ENCODE measurements around the gene TMEM100.

The TMEM100 gene

DNA sequence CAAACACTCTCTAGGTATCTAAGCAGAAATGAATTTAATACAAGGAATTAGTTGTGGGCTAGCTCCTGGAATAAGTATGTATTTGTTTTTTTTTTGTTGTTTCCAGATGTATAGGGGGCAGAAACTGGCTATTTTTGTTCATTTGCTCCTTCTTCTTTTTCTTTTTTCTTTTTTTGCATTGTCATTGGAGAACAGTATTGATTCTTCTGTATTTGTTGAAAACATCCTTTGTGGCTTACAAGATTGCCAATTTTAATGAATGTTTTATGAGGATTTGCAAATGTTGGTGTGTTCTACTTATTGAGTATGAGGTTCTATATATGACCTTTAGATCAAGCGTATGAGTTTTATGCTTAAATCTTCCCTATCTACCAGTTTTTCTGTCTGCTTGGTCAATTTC, 22.6 kb upstream of the TMEM100 start:
- DNase-seq (ENCODE audit: low read depth in 2 of 3, low spot score in 2 of 3) = no peak

- no peak for DNase-seq (ENCODE audit: low read depth in 2 of 3, low spot score in 2 of 3)
Observed at GRCh38 chr17:55743103-55743679, 20.5 kb upstream of the TMEM100 start.

- DNase-seq (ENCODE audit: low read depth in 2 of 3, low spot score in 2 of 3) = no peak
Observed at GRCh38 chr17:55742272-55743102, 19.8 kb upstream of the TMEM100 start.

- DNase-seq (ENCODE audit: low read depth in 2 of 3, low spot score in 2 of 3) = no peak
Observed at GRCh38 chr17:55741356-55741700, 18.7 kb upstream of the TMEM100 start.

DNA sequence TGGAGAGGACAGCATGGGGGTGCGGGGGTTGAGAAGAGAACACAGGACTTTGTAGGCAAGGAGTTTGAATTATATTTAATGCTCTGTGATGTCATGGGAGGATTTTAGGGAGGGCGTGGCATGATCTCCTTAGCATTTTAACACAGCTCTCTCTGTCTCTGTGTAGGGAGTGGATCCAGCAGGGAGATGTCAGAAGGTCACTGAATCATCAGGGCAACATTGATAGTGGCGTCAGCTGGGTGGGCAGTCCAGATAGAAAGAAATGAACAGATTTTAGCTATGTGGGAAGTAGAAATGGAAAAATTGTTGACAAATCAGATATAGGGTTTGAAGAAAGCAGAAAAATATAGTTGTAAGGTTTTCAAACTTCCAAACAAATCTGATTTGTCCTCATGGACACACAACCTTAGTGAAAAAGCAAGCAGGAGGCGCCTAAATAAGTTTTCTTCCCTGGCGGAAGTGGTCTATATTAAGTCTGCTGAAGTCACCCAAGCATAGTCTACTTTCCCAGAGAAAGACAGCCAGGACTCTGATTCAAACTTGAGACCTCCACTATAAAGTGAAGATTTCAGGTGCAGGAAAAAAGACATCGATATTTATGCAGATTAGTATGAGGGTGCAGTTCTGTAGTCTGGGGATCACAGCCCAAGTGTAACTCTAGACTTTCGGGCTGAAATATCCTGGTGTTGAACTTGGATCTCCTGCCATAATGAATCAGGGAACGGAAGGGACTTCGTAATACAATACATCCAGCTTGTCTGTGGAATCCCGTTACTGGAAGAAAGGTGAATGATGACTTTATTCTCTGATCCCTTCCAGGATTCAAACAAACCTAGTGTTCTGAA, 18.1 kb upstream of the TMEM100 start:
- no peak for DNase-seq (ENCODE audit: low read depth in 2 of 3, low spot score in 2 of 3)

DNA sequence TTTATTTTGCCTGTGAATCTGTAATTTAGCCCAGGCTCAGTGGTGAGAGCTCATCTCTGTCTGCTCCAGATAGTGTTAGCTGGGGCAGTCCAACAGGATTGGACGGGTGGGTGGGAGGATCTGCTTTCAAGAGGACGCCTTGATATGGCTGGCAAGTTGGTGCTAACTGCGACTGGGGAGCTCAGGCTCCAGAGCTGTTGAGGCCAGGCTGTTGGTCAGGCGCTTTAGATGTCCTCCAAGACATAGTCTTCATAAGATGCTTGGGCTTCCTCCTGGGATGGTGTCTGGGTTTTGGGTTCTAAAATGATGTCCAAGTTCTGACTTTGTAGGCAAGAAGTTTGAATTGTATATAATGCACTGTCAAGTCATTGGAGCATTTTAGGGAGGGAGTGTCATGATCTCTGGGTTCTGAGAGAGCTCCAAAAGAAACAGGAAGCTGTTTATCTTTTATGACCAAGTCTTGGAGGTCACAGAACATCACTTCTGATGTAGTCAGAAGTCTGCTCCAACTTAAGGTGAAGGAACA, 15.4 kb upstream of the TMEM100 start:
- no peak for DNase-seq (ENCODE audit: low read depth in 2 of 3, low spot score in 2 of 3)

DNA sequence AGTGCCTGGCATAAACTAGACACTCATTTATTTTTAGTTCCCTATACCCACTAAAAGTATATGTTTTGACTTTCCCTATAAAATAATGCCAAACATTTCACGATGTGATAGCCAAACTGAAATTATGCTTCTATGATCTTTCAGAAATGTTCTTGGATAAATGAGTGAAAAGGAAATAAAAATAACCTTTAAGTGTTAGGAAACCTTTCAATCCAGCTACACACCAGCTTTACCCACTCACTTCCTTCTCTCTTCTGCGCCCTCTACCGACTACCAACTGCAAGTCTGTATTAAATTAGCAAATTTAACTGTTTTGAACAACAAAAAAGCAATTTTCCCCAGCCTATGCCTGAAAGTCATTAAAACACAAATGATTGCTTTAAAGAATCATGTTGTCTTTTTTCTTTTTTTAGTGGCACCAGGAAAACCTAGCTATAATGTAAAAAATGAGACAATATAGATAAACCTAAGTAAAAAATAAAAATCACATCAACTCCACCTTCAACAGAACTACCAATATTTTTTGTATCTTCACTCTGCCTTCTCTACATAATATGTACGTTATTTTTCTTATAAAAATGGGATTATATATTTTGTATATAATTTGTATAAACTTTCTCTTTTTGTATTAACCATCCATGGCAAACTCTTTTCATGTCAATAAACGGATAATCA, 13.2 kb upstream of the TMEM100 start:
- no peak for DNase-seq (ENCODE audit: low read depth in 2 of 3, low spot score in 2 of 3)

- no peak for DNase-seq (ENCODE audit: low read depth in 2 of 3, low spot score in 2 of 3)
Observed at GRCh38 chr17:55734128-55734781, 11.6 kb upstream of the TMEM100 start.

- no peak for DNase-seq (ENCODE audit: low read depth in 2 of 3, low spot score in 2 of 3)
Observed at GRCh38 chr17:55731586-55732250, 9.1 kb upstream of the TMEM100 start.

DNA sequence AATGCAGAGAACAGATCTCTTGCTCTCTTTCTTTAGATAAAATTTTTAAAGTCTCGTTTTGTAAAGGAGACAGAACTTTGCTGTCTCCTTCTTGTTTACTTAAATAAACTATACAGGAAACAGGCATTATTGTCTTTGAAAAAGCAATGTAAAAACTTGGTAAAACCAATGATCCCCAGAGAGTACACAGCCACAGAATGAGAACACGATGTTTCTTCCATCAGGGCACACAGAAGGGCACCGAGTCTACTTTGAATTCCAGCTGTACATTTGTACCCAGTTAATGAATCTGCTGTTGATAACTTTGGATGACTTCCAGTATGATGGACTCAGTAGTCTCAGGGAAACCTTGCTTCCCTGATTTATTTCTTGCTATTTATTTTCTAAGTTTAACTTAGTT, 8.1 kb upstream of the TMEM100 start:
- DNase-seq (ENCODE audit: low read depth in 2 of 3, low spot score in 2 of 3) = no peak

DNA sequence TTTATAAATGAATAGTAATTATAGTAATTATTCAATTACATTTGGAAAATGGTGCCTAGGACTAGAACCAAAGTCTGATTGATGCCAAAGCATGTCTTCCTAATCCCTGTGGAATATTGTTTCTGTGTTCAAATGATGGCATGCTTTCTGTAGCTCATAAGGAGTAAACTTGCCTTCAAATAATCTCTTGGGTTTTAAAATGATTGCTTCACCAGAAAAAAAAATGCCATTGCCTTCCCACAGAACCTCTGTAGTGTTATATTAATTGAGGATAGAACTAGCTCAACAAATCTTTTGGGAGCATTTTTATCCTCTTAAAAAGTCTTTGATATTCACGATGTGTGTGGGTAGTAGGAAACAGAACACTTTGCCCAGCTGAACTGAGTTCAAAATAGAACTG, 7.7 kb upstream of the TMEM100 start:
- no peak for DNase-seq (ENCODE audit: low read depth in 2 of 3, low spot score in 2 of 3)

- DNase-seq (ENCODE audit: low read depth in 2 of 3, low spot score in 2 of 3) = no peak
Observed at GRCh38 chr17:55729484-55729883, 6.8 kb upstream of the TMEM100 start.

GRCh38 chr17:55728833-55729232, 6.2 kb upstream of the TMEM100 start:
- no peak for DNase-seq (ENCODE audit: low read depth in 2 of 3, low spot score in 2 of 3)

DNA sequence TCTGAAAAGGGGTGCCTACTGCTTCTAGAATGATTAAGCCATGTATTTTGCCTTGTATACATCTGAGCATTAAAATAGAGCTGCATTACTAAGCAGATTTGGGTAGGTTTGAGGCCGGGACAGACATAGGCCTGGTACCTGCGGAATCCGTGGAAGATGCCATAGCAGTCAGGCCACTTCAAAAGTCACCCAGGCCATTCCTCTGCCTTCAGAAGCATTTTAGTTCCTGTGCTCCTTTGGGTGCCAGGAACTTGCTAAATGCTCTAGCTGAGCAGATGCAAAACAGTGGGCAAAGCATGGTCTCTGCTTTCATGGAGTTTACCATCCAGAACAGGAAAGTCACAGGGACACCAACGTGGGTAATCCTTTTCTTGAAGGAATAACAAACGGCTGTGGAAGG, 5.7 kb upstream of the TMEM100 start:
- no peak for DNase-seq (ENCODE audit: low read depth in 2 of 3, low spot score in 2 of 3)

- DNase-seq (ENCODE audit: low read depth in 2 of 3, low spot score in 2 of 3) = no peak
Observed at GRCh38 chr17:55727920-55728319, 5.3 kb upstream of the TMEM100 start.

GRCh38 chr17:55727275-55727674, 4.6 kb upstream of the TMEM100 start:
- DNase-seq (ENCODE audit: low read depth in 2 of 3, low spot score in 2 of 3) = no peak

DNA sequence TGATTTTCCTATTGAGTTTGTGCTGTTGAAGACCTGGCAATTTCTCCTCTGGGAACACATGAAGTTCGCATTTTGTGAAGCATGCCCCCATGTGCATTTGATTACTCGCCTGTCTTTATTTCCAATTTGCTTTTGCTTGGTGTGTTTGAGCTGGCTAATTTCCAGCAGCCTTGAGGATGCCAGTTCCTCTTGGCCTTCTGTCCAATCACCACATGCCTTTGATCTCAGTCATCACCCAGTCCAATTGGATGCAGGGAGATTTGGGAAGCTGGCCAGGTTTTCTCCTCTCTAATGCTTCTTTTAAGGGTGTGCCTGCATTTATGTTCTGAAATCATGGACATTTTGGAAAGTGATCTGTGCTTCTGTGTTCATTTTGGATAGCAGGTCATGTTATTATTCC, 3.8 kb upstream of the TMEM100 start:
- DNase-seq (ENCODE audit: low read depth in 2 of 3, low spot score in 2 of 3) = no peak

DNA sequence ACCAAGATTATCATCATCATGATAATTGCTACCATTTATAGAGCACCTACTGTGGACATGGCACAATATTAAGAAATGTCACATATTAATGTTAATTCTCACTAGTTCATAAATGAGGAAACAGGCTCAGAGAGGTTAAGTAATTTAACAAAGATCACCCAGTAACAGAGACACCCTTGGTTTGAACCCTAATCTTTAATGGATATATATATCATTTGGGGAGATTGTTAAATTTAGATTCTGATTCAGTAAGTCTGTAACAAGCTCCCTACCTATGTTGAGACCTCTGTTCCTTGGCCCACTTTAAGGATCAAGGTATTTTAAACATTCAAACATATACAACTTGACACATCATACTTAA, 804 bp upstream of the TMEM100 start:
- no peak for DNase-seq (ENCODE audit: low read depth in 2 of 3, low spot score in 2 of 3)

DNA sequence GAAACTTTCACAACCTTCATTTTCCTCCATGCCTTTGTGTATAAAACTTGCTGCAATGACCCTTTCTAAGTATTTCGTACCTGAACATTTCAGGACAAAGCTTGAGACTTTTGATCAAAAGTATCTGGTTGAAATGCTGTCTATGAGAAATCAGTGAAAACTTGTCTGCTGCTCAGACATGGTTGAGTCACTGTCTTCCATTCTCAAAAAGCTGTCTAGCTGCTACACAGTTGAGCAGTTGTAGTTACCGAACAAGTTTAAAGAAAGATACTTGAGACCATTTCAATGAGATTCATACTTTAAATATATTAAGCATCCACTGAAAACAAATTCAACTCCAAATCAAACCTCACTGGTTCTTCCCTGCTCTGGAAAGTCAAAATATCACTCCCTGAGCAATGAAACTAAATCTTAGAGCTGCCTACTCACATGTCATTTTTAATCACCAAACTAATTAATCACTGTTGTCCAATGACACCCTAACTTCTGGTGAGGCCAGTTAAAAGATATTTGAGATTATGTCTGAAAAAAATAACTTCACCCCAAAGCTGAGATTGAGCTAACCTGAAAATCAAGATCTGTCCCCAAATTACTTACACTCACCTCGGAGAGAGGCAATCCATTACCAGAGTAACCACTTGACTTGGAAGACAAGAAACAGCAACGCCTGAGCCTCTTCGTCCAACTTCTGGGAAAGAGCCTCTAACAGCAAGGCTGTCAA, 488 bp downstream of the TMEM100 start:
- DNase-seq (ENCODE audit: low read depth in 2 of 3, low spot score in 2 of 3) = no peak
